H9 (cell line): ENCODE measurements around the gene LYPD1. TPM values are rescaled to one million over a fixed set of nuclear protein-coding genes. Genes with fewer than 3 reads are reported as not detected.

Experiments used
- DNase-seq: peaks from one replicate; pipeline ENCODE4 v3.0.0-alpha.2; 2017
- H2AFZ ChIP-seq: one replicate; pipeline ENCODE4 v1.6.1; 2013; ENCODE audit warnings: mild to moderate bottlenecking, low read length, control low read depth, moderate library complexity
- H2AK5ac ChIP-seq: 2 replicates; pipeline ENCODE4 v1.6.1; 2013; ENCODE audit warnings: low read length, control low read depth, mixed read lengths; ENCODE audit not compliant: insufficient read length
- H2BK120ac ChIP-seq: one replicate; pipeline ENCODE4 v1.6.1; 2013; ENCODE audit warnings: low read depth, mild to moderate bottlenecking, low read length, control low read depth, inconsistent platforms; ENCODE audit not compliant: poor library complexity, severe bottlenecking
- H2BK12ac ChIP-seq: 2 replicates; pipeline ENCODE4 v1.6.1; 2013; ENCODE audit warnings: low read length, control low read depth, mixed read lengths, low read depth; ENCODE audit not compliant: insufficient read length
- H2BK15ac ChIP-seq: 2 replicates; pipeline ENCODE4 v1.6.1; 2013; ENCODE audit warnings: low read depth, low read length, control low read depth
- H2BK20ac ChIP-seq: one replicate; pipeline ENCODE4 v1.6.1; 2013; ENCODE audit warnings: low read depth, mild to moderate bottlenecking, low read length, control low read depth, inconsistent platforms; ENCODE audit not compliant: poor library complexity, severe bottlenecking
- H2BK5ac ChIP-seq: 2 replicates; pipeline ENCODE4 v1.6.1; 2013; ENCODE audit warnings: low read length, control low read depth, mixed read lengths; ENCODE audit not compliant: insufficient read length
- H3K14ac ChIP-seq: 2 replicates; pipeline ENCODE4 v1.6.1; 2013; ENCODE audit warnings: low read length, control low read depth; ENCODE audit not compliant: insufficient read depth
- H3K18ac ChIP-seq: 2 replicates; pipeline ENCODE4 v1.6.1; 2013; ENCODE audit warnings: low read depth, mild to moderate bottlenecking, mixed read lengths, low read length, control low read depth; ENCODE audit not compliant: insufficient read length
- H3K23ac ChIP-seq: 2 replicates; pipeline ENCODE4 v1.6.1; 2013; ENCODE audit warnings: low read length, control low read depth, mixed read lengths, low read depth; ENCODE audit not compliant: insufficient read length
- H3K23me2 ChIP-seq: 2 replicates; pipeline ENCODE4 v1.6.1; 2013; ENCODE audit warnings: low read depth, mild to moderate bottlenecking, mixed read lengths, low read length, control low read depth; ENCODE audit not compliant: insufficient read length, poor library complexity, severe bottlenecking
- H3K27ac ChIP-seq: 2 replicates; pipeline ENCODE4 v1.5.1; 2013; ENCODE audit warnings: low read length, control low read depth, mixed read lengths, low read depth; ENCODE audit not compliant: insufficient read length
- H3K27me3 ChIP-seq: 2 replicates; pipeline ENCODE4 v1.6.1; 2013; ENCODE audit warnings: low read length, control low read depth, inconsistent platforms; ENCODE audit not compliant: insufficient read depth
- H3K4ac ChIP-seq: 2 replicates; pipeline ENCODE4 v1.6.1; 2013; ENCODE audit warnings: low read depth, mild to moderate bottlenecking, control low read depth, inconsistent platforms, low read length, moderate library complexity
- H3K4me1 ChIP-seq: 2 replicates; pipeline ENCODE4 v1.6.1; 2013; ENCODE audit warnings: low read length, control low read depth, inconsistent platforms; ENCODE audit not compliant: insufficient read depth
- H3K4me2 ChIP-seq: 2 replicates; pipeline ENCODE4 v1.6.1; 2013; ENCODE audit warnings: low read length, control low read depth, mixed read lengths; ENCODE audit not compliant: insufficient read length, insufficient read depth
- H3K56ac ChIP-seq: 2 replicates; pipeline ENCODE4 v1.6.1; 2013; ENCODE audit warnings: low read depth, mild to moderate bottlenecking, mixed read lengths, low read length, control low read depth; ENCODE audit not compliant: insufficient read length
- H3K79me1 ChIP-seq: 2 replicates; pipeline ENCODE4 v1.6.1; 2013; ENCODE audit warnings: low read depth, mild to moderate bottlenecking, moderate library complexity, low read length, control low read depth, inconsistent platforms; ENCODE audit not compliant: insufficient read depth, poor library complexity, severe bottlenecking
- H3K79me2 ChIP-seq: 2 replicates; pipeline ENCODE4 v1.6.1; 2013; ENCODE audit warnings: low read length, control low read depth, inconsistent platforms; ENCODE audit not compliant: insufficient read depth
- H3K9ac ChIP-seq: 2 replicates; pipeline ENCODE4 v1.6.1; 2013; ENCODE audit warnings: low read length, control low read depth, mixed read lengths; ENCODE audit not compliant: insufficient read length; ENCODE audit errors: extremely low read depth
- H3K9me3 ChIP-seq: one replicate; pipeline ENCODE4 v1.6.1; 2013; ENCODE audit warnings: low read depth, low read length, inconsistent platforms; ENCODE audit not compliant: control insufficient read depth
- H3T11ph ChIP-seq: one replicate; pipeline ENCODE4 v1.6.1; 2013; ENCODE audit warnings: mild to moderate bottlenecking, low read length, control low read depth, inconsistent platforms
- H4K20me1 ChIP-seq: one replicate; pipeline ENCODE4 v1.6.1; 2013; ENCODE audit not compliant: control insufficient read depth, insufficient read length, insufficient read depth
- H4K5ac ChIP-seq: 2 replicates; pipeline ENCODE4 v1.6.1; 2013; ENCODE audit warnings: low read depth, mild to moderate bottlenecking, mixed read lengths, low read length, control low read depth; ENCODE audit not compliant: insufficient read length
- H4K8ac ChIP-seq: replicated peaks from 2 replicates; pipeline ENCODE4 v1.6.1; 2013; ENCODE audit warnings: low read length, control low read depth, mixed read lengths, low read depth; ENCODE audit not compliant: insufficient read length
- H4K91ac ChIP-seq: 2 replicates; pipeline ENCODE4 v1.6.1; 2013; ENCODE audit warnings: low read depth, mild to moderate bottlenecking, moderate library complexity, mixed read lengths, low read length, control low read depth; ENCODE audit not compliant: insufficient read length
- H3K27ac Mint-ChIP-seq, 3 experiments: 2 replicates in 2 of 3; 3 replicates in 1 of 3; pipeline ENCODE4 v1.8.0; 2020 to 2021; ENCODE audit warnings: mixed read lengths in 3 of 3, mild to moderate bottlenecking in 1 of 3, moderate library complexity in 1 of 3
- H3K27me3 Mint-ChIP-seq: 2 replicates; pipeline ENCODE4 v1.8.0; 2021; ENCODE audit warnings: low read depth, mild to moderate bottlenecking, moderate library complexity, mixed read lengths
- H3K36me3 Mint-ChIP-seq, 3 experiments: 2 replicates in 2 of 3; 3 replicates in 1 of 3; pipeline ENCODE4 v1.8.0; 2020 to 2021; ENCODE audit warnings: low read depth in 3 of 3, mixed read lengths in 3 of 3; ENCODE audit not compliant: insufficient read depth in 1 of 3
- H3K4me1 Mint-ChIP-seq, 2 experiments: 2 replicates each; pipeline ENCODE4 v1.8.0; 2020; ENCODE audit warnings: mixed read lengths in 2 of 2
- H3K4me3 Mint-ChIP-seq, 2 experiments: 2 replicates in 1 of 2; 3 replicates in 1 of 2; pipeline ENCODE4 v1.8.0; 2020 to 2021; ENCODE audit warnings: mild to moderate bottlenecking in 2 of 2, mixed read lengths in 2 of 2, moderate library complexity in 1 of 2
- H3K9me3 Mint-ChIP-seq, 2 experiments: 2 replicates in 1 of 2; 3 replicates in 1 of 2; pipeline ENCODE4 v1.8.0; 2020; ENCODE audit warnings: mild to moderate bottlenecking in 2 of 2, mixed read lengths in 2 of 2, moderate library complexity in 1 of 2
- WGBS: extraction: QIAGEN DNeasy Blood & Tissue Kit; methylation state at CpG from one replicate; pipeline ENCODE4 v1.1.7; 2013; ENCODE audit warnings: missing lambda C conversion rate, low lambda C conversion rate, mixed read lengths; ENCODE audit not compliant: insufficient read length; ENCODE audit errors: extremely low coverage; 5-methylcytosine and 5-hydroxymethylcytosine counted together
- total RNA-seq: library from RNA; stranded (reverse); gene quantifications from 2 replicates; pipeline ENCODE4 v1.2.1, GENCODE V29; 2021
- TF ChIP-seq, protein P1 (sequence below): fragments of 200-600 bp; sonication (generic); conservative IDR thresholded peaks from 3 replicates; pipeline ENCODE4 v1.8.0; 2021; ENCODE audit warnings: antibody characterized with exemption, mild to moderate bottlenecking

The LYPD1 gene
- total RNA-seq, 1 experiment from 2014 or later = 10.6 TPM

DNA sequence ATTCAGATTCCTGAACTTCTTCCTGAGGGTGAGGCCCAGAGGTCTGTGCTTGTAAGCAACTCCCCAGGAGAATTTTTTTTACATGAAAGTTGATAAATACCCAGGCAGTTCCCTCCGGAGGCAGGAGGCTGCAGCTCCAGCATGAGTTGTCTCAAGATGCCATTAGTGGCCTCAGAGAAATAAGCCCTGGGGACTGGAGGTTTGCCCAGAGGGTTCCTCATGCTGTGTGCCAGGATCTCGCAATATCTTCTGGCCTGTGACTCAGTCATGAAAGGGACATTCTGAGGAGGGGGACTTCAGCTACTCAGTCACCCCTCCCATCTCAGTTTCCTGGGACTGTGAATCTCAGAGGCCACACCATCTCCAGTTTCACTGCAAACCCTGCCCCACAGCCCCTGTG lies 49.9 kb downstream of the LYPD1 start:
- Histone ChIP-seq H4K91ac (no peak overlapping the region), H3K56ac (no peak overlapping the region), H2BK20ac (no peak overlapping the region), H3K27me3 (no peaks in the 10 kb centered on the region), H3K23ac (no peak overlapping the region), H3K79me1 (no peaks in the 10 kb centered on the region), H4K8ac (no peak overlapping the region), H3T11ph (no peak overlapping the region), H2BK5ac (no peak overlapping the region), H3K9ac (no peak overlapping the region), H2BK12ac (no peak overlapping the region), H3K27ac (no peak overlapping the region), H4K5ac (no peak overlapping the region), H2AFZ (no peak overlapping the region), H4K20me1 (no peaks in the 10 kb centered on the region), H3K79me2 (no peaks in the 10 kb centered on the region), H3K4me2 (no peak overlapping the region), H2AK5ac (no peak overlapping the region), H3K23me2 (no peaks in the 10 kb centered on the region), H2BK120ac (no peak overlapping the region), H3K18ac (no peak overlapping the region), H3K14ac (no peak overlapping the region; the same call in 1 of the 2 replicates), H3K4me1 (peaks cover 6% of the 10 kb centered on the region; the same call in 1 of the 2 replicates), H3K9me3 (no peaks in the 10 kb centered on the region), H2BK15ac (no peak overlapping the region), H3K4ac (no peak overlapping the region)
- Mint-ChIP-seq H3K36me3 (peaks cover 0 to 3% (median 2%) of the 10 kb centered on the region in 3 experiments; a peak in 4 of 7 replicates), H3K27me3 (no peaks in the 10 kb centered on the region), H3K9me3 (peaks cover 1 to 2% of the 10 kb centered on the region in 2 experiments; a peak in 2 of 5 replicates), H3K4me3 (no peak overlapping the region), H3K27ac (peak overlapping the region in 1 of 3 experiments; percentile 76; a peak in 2 of 7 replicates), H3K4me1 (peaks cover 23 to 33% of the 10 kb centered on the region in 2 experiments)
- no CpG with 5 or more reads among the region's 2 CpGs for WGBS
- DNase-seq = no peak
- TF ChIP-seq, protein P1, sequence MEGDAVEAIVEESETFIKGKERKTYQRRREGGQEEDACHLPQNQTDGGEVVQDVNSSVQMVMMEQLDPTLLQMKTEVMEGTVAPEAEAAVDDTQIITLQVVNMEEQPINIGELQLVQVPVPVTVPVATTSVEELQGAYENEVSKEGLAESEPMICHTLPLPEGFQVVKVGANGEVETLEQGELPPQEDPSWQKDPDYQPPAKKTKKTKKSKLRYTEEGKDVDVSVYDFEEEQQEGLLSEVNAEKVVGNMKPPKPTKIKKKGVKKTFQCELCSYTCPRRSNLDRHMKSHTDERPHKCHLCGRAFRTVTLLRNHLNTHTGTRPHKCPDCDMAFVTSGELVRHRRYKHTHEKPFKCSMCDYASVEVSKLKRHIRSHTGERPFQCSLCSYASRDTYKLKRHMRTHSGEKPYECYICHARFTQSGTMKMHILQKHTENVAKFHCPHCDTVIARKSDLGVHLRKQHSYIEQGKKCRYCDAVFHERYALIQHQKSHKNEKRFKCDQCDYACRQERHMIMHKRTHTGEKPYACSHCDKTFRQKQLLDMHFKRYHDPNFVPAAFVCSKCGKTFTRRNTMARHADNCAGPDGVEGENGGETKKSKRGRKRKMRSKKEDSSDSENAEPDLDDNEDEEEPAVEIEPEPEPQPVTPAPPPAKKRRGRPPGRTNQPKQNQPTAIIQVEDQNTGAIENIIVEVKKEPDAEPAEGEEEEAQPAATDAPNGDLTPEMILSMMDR = no peak
